ENCODE data around the gene DDX10. TPM values are rescaled to one million over a fixed set of nuclear protein-coding genes. Genes with fewer than 3 reads are reported as not detected.

DDX10 gene
- total and polyA plus RNA-seq, 9 of the 15 experiments (the other 6 are each of a cell fraction or from before 2014, with no cell fraction given): 33.9 to 94.6 (median 50.7) TPM

- TF ChIP-seq ZEB2 (IDR thresholded peaks at IDR 0.05) (no peak), TRIM28 (IDR thresholded peaks at IDR 0.05) (no peak), HDAC1 (IDR thresholded peaks at IDR 0.05) (no peak), SMARCA4 (IDR thresholded peaks at IDR 0.05) (no peak), TAF15 (IDR thresholded peaks at IDR 0.05; ENCODE audit: low read depth, low read length) (no peak), RBM14 (IDR thresholded peaks at IDR 0.05; ENCODE audit: borderline replicate concordance, insufficient read depth, low read depth, low read length) (no peak), ZNF217 (CRISPR knock-in tag; IDR thresholded peaks at IDR 0.05) (no peak), ZNF3 (CRISPR knock-in tag; IDR thresholded peaks at IDR 0.05) (no peak), ZNF146 (CRISPR knock-in tag; IDR thresholded peaks at IDR 0.05; ENCODE audit: unreplicated experiment) (no peak), ZNF165 (CRISPR knock-in tag; IDR thresholded peaks at IDR 0.05; ENCODE audit: borderline replicate concordance) (no peak)
- Histone ChIP-seq H3K36me3 (ENCODE audit: control insufficient read depth, insufficient read depth, low read length) (peaks cover 7% of the 10 kb centered on the region; the same call in 1 of the 3 replicates), H3K9me1 (ENCODE audit: control insufficient read depth, insufficient read depth, low read length) (no peaks in the 10 kb centered on the region), H2AFZ (ENCODE audit: low read depth, low read length) (no peak overlapping the region), H3K27me3 (ENCODE audit: control insufficient read depth in 2 of 2, insufficient read depth in 2 of 2, low read length in 2 of 2) (no peaks in the 10 kb centered on the region), H3K4me3 (no peak overlapping the region), H3K4me1 (replicated peaks in 1 of 2; ENCODE audit: control insufficient read depth in 2 of 2, insufficient read depth in 2 of 2, low read length in 2 of 2) (no peaks in the 10 kb centered on the region), H3K79me2 (ENCODE audit: control insufficient read depth, insufficient read depth, low read length) (no peaks in the 10 kb centered on the region), H3K4me2 (ENCODE audit: insufficient read depth, low read length) (no peak overlapping the region), H3K9me3 (replicated peaks; ENCODE audit: control insufficient read depth, insufficient read depth, low read depth, low read length) (no peaks in the 10 kb centered on the region), H4K20me1 (replicated peaks; ENCODE audit: control insufficient read depth, insufficient read depth, low read length) (no peaks in the 10 kb centered on the region), H3K9ac (ENCODE audit: insufficient read depth in 1 of 2, low read depth in 2 of 2, low read length in 2 of 2) (no peak overlapping the region), H3K27ac (ENCODE audit: extremely low read depth, low read depth, low read length) (no peak overlapping the region)
- ATAC-seq (no peak), FAIRE-seq (no peak), DNase-seq (ENCODE audit: extremely low read depth in 1 of 4, low spot score in 3 of 4) (no peak)
- ChIA-PET POLR2A (no interaction called here), CTCF (ENCODE audit: low intra/inter-chr PET ratio) (no interaction called here)
- no TSS peak for BruUV-seq (replicated peaks)
- intact Hi-C loops (cut with micrococcal nuclease): no loop called here
- in situ Hi-C loops (cut with MboI): no loop called here
- 100% methylated on average over 3 of the region's 3 CpGs for WGBS (ENCODE audit: insufficient coverage, low coverage, missing lambda C conversion rate)
Measured at GRCh38 chr11:108858622-108859021, 193.8 kb downstream of the DDX10 start.
